NCI-H524 (cell line): ENCODE results near the gene KIF22.
A peak's percentile ranks its signal among the peaks of the same experiment; 100 is the strongest.
"Not testable (repeated sequence)": the region's sequence is repeated elsewhere in the genome, so short reads cannot be mapped to it uniquely, and the experiment has no call there.

Experiments
- DNase-seq, 2 experiments: peaks; one replicate each; lab custom pipeline; 2025; lab: John Stamatoyannopoulos, UW

Gene KIF22

GRCh38 chr16:29815032-29815721 is 24.6 kb downstream of the KIF22 start:
- no peak for DNase-seq

- peak; percentile 98 to 100 for DNase-seq
Observed at GRCh38 chr16:29815793-29816693, 25.5 kb downstream of the KIF22 start, which contains the start of gene PAGR1. Gene PAGR1 (plus strand): TSS chr16:29816152. CDS start chr16:29816526, 374 bp downstream.

- DNase-seq: peak; percentile 71 to 76
Observed at GRCh38 chr16:29816694-29817441, 26.3 kb downstream of the KIF22 start.

- no peak for DNase-seq
Observed at GRCh38 chr16:29818082-29818481, 27.5 kb downstream of the KIF22 start.

- peak; percentile 35 to 53 for DNase-seq
Observed at GRCh38 chr16:29819506-29819905, 29.0 kb downstream of the KIF22 start.

GRCh38 chr16:29820271-29820701 is 29.7 kb downstream of the KIF22 start, which contains the start of gene MVP:
Gene MVP (plus strand): TSS chr16:29820462. CDS start chr16:29830550, 10,088 bp downstream.
- peak; percentile 97 to 98 for DNase-seq

- peak; percentile 50 to 61 for DNase-seq
Observed at GRCh38 chr16:29820730-29821642, 30.4 kb downstream of the KIF22 start.

GRCh38 chr16:29821643-29822115 is 31.1 kb downstream of the KIF22 start:
- peak; percentile 58 to 82 for DNase-seq

- no peak for DNase-seq
Observed at GRCh38 chr16:29824589-29825144, 34.1 kb downstream of the KIF22 start.

GRCh38 chr16:29825145-29826044 is 34.8 kb downstream of the KIF22 start:
- DNase-seq: peak; percentile 99

- no peak for DNase-seq
Observed at GRCh38 chr16:29826342-29826695, 35.8 kb downstream of the KIF22 start.

GRCh38 chr16:29830774-29831173 is 40.2 kb downstream of the KIF22 start:
- DNase-seq: no peak

GRCh38 chr16:29831490-29831889 is 40.9 kb downstream of the KIF22 start:
- DNase-seq: no peak

GRCh38 chr16:29833219-29833618 is 42.7 kb downstream of the KIF22 start:
- not testable (repeated sequence) for DNase-seq

GRCh38 chr16:29834079-29834478 is 43.5 kb downstream of the KIF22 start:
- DNase-seq: no peak

- no peak for DNase-seq
Observed at GRCh38 chr16:29835926-29836325, 45.4 kb downstream of the KIF22 start.

- no peak for DNase-seq
Observed at GRCh38 chr16:29836623-29837022, 46.1 kb downstream of the KIF22 start.

- DNase-seq: no peak
Observed at GRCh38 chr16:29837841-29838240, 47.3 kb downstream of the KIF22 start.

- no peak for DNase-seq
Observed at GRCh38 chr16:29839822-29840221, 49.3 kb downstream of the KIF22 start.

- DNase-seq: no peak
Observed at GRCh38 chr16:29840240-29840639, 49.7 kb downstream of the KIF22 start.
